Measurements from ENCODE around the gene TGIF1.

DNA sequence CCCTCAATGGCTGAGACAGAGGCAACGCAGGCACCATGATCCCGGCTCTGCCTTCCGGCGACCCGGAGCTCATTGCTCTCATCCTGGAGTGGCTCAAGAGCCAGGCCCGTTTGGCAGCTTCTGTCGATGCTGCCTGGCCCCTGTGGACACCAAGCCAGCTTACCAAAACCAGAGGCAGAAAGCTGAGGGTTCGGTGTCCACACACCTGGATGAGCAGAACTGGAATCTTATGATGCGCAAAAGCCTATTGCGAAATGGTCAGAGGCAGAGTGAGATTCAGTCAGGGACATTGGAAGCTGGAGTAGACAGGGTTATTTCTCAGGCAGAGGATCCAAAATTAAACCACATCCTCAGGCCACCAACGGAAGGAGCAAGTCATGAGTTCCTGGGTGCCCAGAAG lies 34.9 kb upstream of the TGIF1 start:
- TF ChIP-seq SUZ12 (IDR thresholded peaks at IDR 0.05) (no peak), FOXM1 (IDR thresholded peaks at IDR 0.05; ENCODE audit: borderline replicate concordance) (no peak), ARNT (IDR thresholded peaks at IDR 0.05) (no peak)

All from HEK293T (cell line).